Measurements from ENCODE around the gene EXOC3. TPM values are rescaled to one million over a fixed set of nuclear protein-coding genes. Genes with fewer than 3 reads are reported as not detected.

The EXOC3 gene
- total RNA-seq, 1 experiment from 2014 or later: 52.4 TPM

GRCh38 chr5:515273-515836, 72.4 kb downstream of the EXOC3 start:
- Histone ChIP-seq H3K9me3 (ENCODE audit: control insufficient read depth in 1 of 2, insufficient read depth in 1 of 2, low read depth in 1 of 2, low read length in 2 of 2) (no peaks in the 10 kb centered on the region), H3K4me3 (replicated peaks in 1 of 2; ENCODE audit: low read depth in 1 of 2, low read length in 2 of 2) (no peak overlapping the region), H3K4me2 (ENCODE audit: low read length) (no peak overlapping the region), H4K20me1 (ENCODE audit: insufficient read depth) (no peaks in the 10 kb centered on the region), H3K27me3 (ENCODE audit: insufficient read depth, low read length) (no peaks in the 10 kb centered on the region; the same call in 1 of the 2 replicates), H3K27ac (ENCODE audit: low read depth, low read length) (no peak overlapping the region), H3K9ac (ENCODE audit: low read length) (no peak overlapping the region), H3K4me1 (ENCODE audit: control insufficient read depth in 1 of 2, insufficient read depth in 2 of 2, low read length in 2 of 2) (no peaks in the 10 kb centered on the region), H3K79me2 (ENCODE audit: insufficient read depth, low read length) (no peaks in the 10 kb centered on the region), H3K9me2 (ENCODE audit: insufficient read depth) (no peaks in the 10 kb centered on the region), H2AFZ (ENCODE audit: low read depth, low read length, poor library complexity, severe bottlenecking) (no peak overlapping the region), H3K36me3 (ENCODE audit: control insufficient read depth in 1 of 2, insufficient read depth in 2 of 2, low read length in 2 of 2) (no peaks in the 10 kb centered on the region)
- ATAC-seq: no peak
- CTCF ChIA-PET: no interaction called here
- no peak for DNase-seq (ENCODE audit: low read depth, low spot score)
- RAD21 ChIA-PET (ENCODE audit: low non-redundant PET in 1 of 2, low total read pairs in 2 of 2, uncharacterized antibody in 2 of 2, unreplicated experiment in 2 of 2): no interaction called here
- TF ChIP-seq, protein P1, sequence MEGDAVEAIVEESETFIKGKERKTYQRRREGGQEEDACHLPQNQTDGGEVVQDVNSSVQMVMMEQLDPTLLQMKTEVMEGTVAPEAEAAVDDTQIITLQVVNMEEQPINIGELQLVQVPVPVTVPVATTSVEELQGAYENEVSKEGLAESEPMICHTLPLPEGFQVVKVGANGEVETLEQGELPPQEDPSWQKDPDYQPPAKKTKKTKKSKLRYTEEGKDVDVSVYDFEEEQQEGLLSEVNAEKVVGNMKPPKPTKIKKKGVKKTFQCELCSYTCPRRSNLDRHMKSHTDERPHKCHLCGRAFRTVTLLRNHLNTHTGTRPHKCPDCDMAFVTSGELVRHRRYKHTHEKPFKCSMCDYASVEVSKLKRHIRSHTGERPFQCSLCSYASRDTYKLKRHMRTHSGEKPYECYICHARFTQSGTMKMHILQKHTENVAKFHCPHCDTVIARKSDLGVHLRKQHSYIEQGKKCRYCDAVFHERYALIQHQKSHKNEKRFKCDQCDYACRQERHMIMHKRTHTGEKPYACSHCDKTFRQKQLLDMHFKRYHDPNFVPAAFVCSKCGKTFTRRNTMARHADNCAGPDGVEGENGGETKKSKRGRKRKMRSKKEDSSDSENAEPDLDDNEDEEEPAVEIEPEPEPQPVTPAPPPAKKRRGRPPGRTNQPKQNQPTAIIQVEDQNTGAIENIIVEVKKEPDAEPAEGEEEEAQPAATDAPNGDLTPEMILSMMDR (IDR thresholded peaks at IDR 0.05 in 2 of 3, conservative IDR thresholded peaks at IDR 0.05 in 1 of 3; ENCODE audit: borderline replicate concordance in 1 of 3, insufficient read depth in 1 of 3, low read depth in 2 of 3, low read length in 2 of 3): no peak
- no peak for TF ChIP-seq EZH2 (IDR thresholded peaks at IDR 0.05)
- no peak for TF ChIP-seq ELF1 (IDR thresholded peaks at IDR 0.05; ENCODE audit: borderline replicate concordance, low read depth)
- TF ChIP-seq SIN3A (IDR thresholded peaks at IDR 0.05; ENCODE audit: low read depth): no peak
- TF ChIP-seq MAX (IDR thresholded peaks at IDR 0.05): no peak
- TF ChIP-seq REST (IDR thresholded peaks at IDR 0.05; ENCODE audit: low read depth): no peak
- no peak for TF ChIP-seq POLR2AphosphoS5 (IDR thresholded peaks at IDR 0.05; ENCODE audit: low read depth, low read length)
- no TSS peak for BruUV-seq (replicated peaks)
- intact Hi-C loops (cut with micrococcal nuclease): no loop called here
- POLR2A ChIA-PET: no interaction called here
